Measurements from ENCODE around the gene SPATS2L. TPM values are rescaled to one million over a fixed set of nuclear protein-coding genes. Genes with fewer than 3 reads are reported as not detected.

The SPATS2L gene
- total and polyA plus RNA-seq, 2 of the 13 experiments (the other 11 are each of a cell fraction or from before 2014, with no cell fraction given), result 154 to 212 TPM

- TF ChIP-seq, protein P1, sequence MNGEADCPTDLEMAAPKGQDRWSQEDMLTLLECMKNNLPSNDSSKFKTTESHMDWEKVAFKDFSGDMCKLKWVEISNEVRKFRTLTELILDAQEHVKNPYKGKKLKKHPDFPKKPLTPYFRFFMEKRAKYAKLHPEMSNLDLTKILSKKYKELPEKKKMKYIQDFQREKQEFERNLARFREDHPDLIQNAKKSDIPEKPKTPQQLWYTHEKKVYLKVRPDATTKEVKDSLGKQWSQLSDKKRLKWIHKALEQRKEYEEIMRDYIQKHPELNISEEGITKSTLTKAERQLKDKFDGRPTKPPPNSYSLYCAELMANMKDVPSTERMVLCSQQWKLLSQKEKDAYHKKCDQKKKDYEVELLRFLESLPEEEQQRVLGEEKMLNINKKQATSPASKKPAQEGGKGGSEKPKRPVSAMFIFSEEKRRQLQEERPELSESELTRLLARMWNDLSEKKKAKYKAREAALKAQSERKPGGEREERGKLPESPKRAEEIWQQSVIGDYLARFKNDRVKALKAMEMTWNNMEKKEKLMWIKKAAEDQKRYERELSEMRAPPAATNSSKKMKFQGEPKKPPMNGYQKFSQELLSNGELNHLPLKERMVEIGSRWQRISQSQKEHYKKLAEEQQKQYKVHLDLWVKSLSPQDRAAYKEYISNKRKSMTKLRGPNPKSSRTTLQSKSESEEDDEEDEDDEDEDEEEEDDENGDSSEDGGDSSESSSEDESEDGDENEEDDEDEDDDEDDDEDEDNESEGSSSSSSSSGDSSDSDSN (CRISPR knock-in tag; IDR thresholded peaks at IDR 0.05), result no peak
- TF ChIP-seq XBP1 (CRISPR knock-in tag; IDR thresholded peaks at IDR 0.05) (no peak), PRPF4 (IDR thresholded peaks at IDR 0.05; ENCODE audit: low read depth, low read length, poor library complexity, severe bottlenecking) (no peak), TGIF2 (CRISPR knock-in tag; IDR thresholded peaks at IDR 0.05) (peak; percentile 5; the same call in 1 of the 2 replicates), KDM2A (CRISPR knock-in tag; IDR thresholded peaks at IDR 0.05; ENCODE audit: borderline replicate concordance, low read depth) (0 out of 2 replicates have a peak, but pooled peaks have one; percentile 9), YY1 (IDR thresholded peaks at IDR 0.05; ENCODE audit: insufficient read depth, insufficient replicate concordance, low read depth, low read length) (no peak), ZNF225 (CRISPR knock-in tag; IDR thresholded peaks at IDR 0.05) (no peak), IRF1 (CRISPR knock-in tag; IDR thresholded peaks at IDR 0.05; ENCODE audit: low read depth) (0 out of 2 replicates have a peak, but pooled peaks have one; percentile 30)
- TF ChIP-seq, protein P2, sequence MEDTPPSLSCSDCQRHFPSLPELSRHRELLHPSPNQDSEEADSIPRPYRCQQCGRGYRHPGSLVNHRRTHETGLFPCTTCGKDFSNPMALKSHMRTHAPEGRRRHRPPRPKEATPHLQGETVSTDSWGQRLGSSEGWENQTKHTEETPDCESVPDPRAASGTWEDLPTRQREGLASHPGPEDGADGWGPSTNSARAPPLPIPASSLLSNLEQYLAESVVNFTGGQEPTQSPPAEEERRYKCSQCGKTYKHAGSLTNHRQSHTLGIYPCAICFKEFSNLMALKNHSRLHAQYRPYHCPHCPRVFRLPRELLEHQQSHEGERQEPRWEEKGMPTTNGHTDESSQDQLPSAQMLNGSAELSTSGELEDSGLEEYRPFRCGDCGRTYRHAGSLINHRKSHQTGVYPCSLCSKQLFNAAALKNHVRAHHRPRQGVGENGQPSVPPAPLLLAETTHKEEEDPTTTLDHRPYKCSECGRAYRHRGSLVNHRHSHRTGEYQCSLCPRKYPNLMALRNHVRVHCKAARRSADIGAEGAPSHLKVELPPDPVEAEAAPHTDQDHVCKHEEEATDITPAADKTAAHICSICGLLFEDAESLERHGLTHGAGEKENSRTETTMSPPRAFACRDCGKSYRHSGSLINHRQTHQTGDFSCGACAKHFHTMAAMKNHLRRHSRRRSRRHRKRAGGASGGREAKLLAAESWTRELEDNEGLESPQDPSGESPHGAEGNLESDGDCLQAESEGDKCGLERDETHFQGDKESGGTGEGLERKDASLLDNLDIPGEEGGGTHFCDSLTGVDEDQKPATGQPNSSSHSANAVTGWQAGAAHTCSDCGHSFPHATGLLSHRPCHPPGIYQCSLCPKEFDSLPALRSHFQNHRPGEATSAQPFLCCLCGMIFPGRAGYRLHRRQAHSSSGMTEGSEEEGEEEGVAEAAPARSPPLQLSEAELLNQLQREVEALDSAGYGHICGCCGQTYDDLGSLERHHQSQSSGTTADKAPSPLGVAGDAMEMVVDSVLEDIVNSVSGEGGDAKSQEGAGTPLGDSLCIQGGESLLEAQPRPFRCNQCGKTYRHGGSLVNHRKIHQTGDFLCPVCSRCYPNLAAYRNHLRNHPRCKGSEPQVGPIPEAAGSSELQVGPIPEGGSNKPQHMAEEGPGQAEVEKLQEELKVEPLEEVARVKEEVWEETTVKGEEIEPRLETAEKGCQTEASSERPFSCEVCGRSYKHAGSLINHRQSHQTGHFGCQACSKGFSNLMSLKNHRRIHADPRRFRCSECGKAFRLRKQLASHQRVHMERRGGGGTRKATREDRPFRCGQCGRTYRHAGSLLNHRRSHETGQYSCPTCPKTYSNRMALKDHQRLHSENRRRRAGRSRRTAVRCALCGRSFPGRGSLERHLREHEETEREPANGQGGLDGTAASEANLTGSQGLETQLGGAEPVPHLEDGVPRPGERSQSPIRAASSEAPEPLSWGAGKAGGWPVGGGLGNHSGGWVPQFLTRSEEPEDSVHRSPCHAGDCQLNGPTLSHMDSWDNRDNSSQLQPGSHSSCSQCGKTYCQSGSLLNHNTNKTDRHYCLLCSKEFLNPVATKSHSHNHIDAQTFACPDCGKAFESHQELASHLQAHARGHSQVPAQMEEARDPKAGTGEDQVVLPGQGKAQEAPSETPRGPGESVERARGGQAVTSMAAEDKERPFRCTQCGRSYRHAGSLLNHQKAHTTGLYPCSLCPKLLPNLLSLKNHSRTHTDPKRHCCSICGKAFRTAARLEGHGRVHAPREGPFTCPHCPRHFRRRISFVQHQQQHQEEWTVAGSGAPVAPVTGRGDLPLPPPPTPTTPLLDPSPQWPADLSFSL (CRISPR knock-in tag; IDR thresholded peaks at IDR 0.05), result no peak
- TF ChIP-seq, protein P3, sequence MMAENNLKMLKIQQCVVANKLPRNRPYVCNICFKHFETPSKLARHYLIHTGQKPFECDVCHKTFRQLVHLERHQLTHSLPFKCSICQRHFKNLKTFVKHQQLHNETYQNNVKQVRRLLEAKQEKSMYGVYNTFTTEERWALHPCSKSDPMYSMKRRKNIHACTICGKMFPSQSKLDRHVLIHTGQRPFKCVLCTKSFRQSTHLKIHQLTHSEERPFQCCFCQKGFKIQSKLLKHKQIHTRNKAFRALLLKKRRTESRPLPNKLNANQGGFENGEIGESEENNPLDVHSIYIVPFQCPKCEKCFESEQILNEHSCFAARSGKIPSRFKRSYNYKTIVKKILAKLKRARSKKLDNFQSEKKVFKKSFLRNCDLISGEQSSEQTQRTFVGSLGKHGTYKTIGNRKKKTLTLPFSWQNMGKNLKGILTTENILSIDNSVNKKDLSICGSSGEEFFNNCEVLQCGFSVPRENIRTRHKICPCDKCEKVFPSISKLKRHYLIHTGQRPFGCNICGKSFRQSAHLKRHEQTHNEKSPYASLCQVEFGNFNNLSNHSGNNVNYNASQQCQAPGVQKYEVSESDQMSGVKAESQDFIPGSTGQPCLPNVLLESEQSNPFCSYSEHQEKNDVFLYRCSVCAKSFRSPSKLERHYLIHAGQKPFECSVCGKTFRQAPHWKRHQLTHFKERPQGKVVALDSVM (CRISPR knock-in tag; IDR thresholded peaks at IDR 0.05), result no peak
These were observed 4.3 kb upstream of the SPATS2L start (continued) for GRCh38 chr2:200301953-200302858.
